ENCODE measurements around the gene HLA-DPA1.
"Not testable (repeated sequence)": the region's sequence is repeated elsewhere in the genome, so short reads cannot be mapped to it uniquely, and the experiment has no call there.

The HLA-DPA1 gene

GRCh38 chr6:33101121-33101737 lies 27.8 kb upstream of the HLA-DPA1 start:
- not testable (repeated sequence) for H3K4me3 ChIP-seq (ENCODE audit: low read length in 2 of 2); H2BK120ac ChIP-seq (ENCODE audit: low read depth, low read length); H2AK5ac ChIP-seq (ENCODE audit: low read depth, low read length); H2AFZ ChIP-seq (ENCODE audit: low read length); H2BK5ac ChIP-seq (ENCODE audit: low read length); H3K9me3 ChIP-seq (replicated peaks in 1 of 2; ENCODE audit: control insufficient read depth in 2 of 2, insufficient read depth in 1 of 2, low read depth in 1 of 2, low read length in 2 of 2); H3K4me1 ChIP-seq (ENCODE audit: control insufficient read depth in 2 of 2, insufficient read depth in 1 of 2, low read depth in 1 of 2, low read length in 2 of 2); H3K27ac ChIP-seq (replicated peaks; ENCODE audit: low read length); H4K8ac ChIP-seq (ENCODE audit: low read depth, low read length); H3K18ac ChIP-seq (ENCODE audit: low read length); H2BK15ac ChIP-seq (ENCODE audit: low read length); H3K27me3 ChIP-seq (ENCODE audit: control insufficient read depth in 3 of 3, insufficient read depth in 3 of 3, low read depth in 1 of 3, low read length in 3 of 3); H3K9ac ChIP-seq (ENCODE audit: low read depth, low read length, poor library complexity); H2BK12ac ChIP-seq (ENCODE audit: low read length); DNase-seq (ENCODE audit: low spot score); H4K91ac ChIP-seq (ENCODE audit: low read depth, low read length, poor library complexity); H3K4me2 ChIP-seq (ENCODE audit: insufficient read depth, low read length, poor library complexity, severe bottlenecking); H3K79me1 ChIP-seq (ENCODE audit: low read depth, low read length); H3K14ac ChIP-seq (ENCODE audit: low read length); H3K36me3 ChIP-seq (replicated peaks in 1 of 2; ENCODE audit: control insufficient read depth in 2 of 2, insufficient read depth in 2 of 2, low read length in 2 of 2); H3K23ac ChIP-seq (ENCODE audit: low read depth, low read length, poor library complexity); H3K4ac ChIP-seq (ENCODE audit: low read length)
- WGBS, 2 donors (ENCODE audit: extremely low coverage in 2 of 2, insufficient read length in 2 of 2, insufficient replicate concordance in 1 of 2): no CpG with 5 or more reads among the region's 5 CpGs

GRCh38 chr6:33095681-33096080 lies 22.2 kb upstream of the HLA-DPA1 start:
- no peak overlapping the region for H4K91ac ChIP-seq (ENCODE audit: low read depth, low read length, poor library complexity)
- H3K27ac ChIP-seq (replicated peaks; ENCODE audit: low read length): no peak overlapping the region
- peaks cover 0 to 14% (median 0%) of the 10 kb centered on the region in 3 experiments for H3K27me3 ChIP-seq (ENCODE audit: control insufficient read depth in 3 of 3, insufficient read depth in 3 of 3, low read depth in 1 of 3, low read length in 3 of 3)
- H3K79me1 ChIP-seq (ENCODE audit: low read depth, low read length): no peaks in the 10 kb centered on the region
- no peak overlapping the region for H3K9ac ChIP-seq (ENCODE audit: low read depth, low read length, poor library complexity)
- H3K36me3 ChIP-seq (replicated peaks in 1 of 2; ENCODE audit: control insufficient read depth in 2 of 2, insufficient read depth in 2 of 2, low read length in 2 of 2): no peaks in the 10 kb centered on the region
- H3K4me2 ChIP-seq (ENCODE audit: insufficient read depth, low read length, poor library complexity, severe bottlenecking): no peak overlapping the region
- no peak overlapping the region for H3K18ac ChIP-seq (ENCODE audit: low read length)
- H3K4me1 ChIP-seq (ENCODE audit: control insufficient read depth in 2 of 2, insufficient read depth in 1 of 2, low read depth in 1 of 2, low read length in 2 of 2): no peaks in the 10 kb centered on the region
- H3K4ac ChIP-seq (ENCODE audit: low read length): no peak overlapping the region
- no peak overlapping the region for H2BK12ac ChIP-seq (ENCODE audit: low read length)
- peaks cover 0 to under 1% of the 10 kb centered on the region in 2 donors for H3K9me3 ChIP-seq (replicated peaks in 1 of 2; ENCODE audit: control insufficient read depth in 2 of 2, insufficient read depth in 1 of 2, low read depth in 1 of 2, low read length in 2 of 2)
- H2BK15ac ChIP-seq (ENCODE audit: low read length): peak overlapping the region; percentile 51
- H3K23ac ChIP-seq (ENCODE audit: low read depth, low read length, poor library complexity): no peak overlapping the region
- no peak overlapping the region for H2AFZ ChIP-seq (ENCODE audit: low read length)
- no peak overlapping the region for H3K4me3 ChIP-seq (ENCODE audit: low read length in 2 of 2)
- H2AK5ac ChIP-seq (ENCODE audit: low read depth, low read length): no peak overlapping the region
- H2BK120ac ChIP-seq (ENCODE audit: low read depth, low read length): no peak overlapping the region
- WGBS, 2 donors (ENCODE audit: extremely low coverage in 2 of 2, insufficient read length in 2 of 2, insufficient replicate concordance in 1 of 2): no CpG with 5 or more reads among the region's 1 CpG
- peak overlapping the region; percentile 49 for H3K14ac ChIP-seq (ENCODE audit: low read length)
- DNase-seq (ENCODE audit: low spot score): no peak
- no peak overlapping the region for H2BK5ac ChIP-seq (ENCODE audit: low read length)
- no peak overlapping the region for H4K8ac ChIP-seq (ENCODE audit: low read depth, low read length)

GRCh38 chr6:33093855-33094254 lies 20.4 kb upstream of the HLA-DPA1 start:
- WGBS, 2 donors (ENCODE audit: extremely low coverage in 2 of 2, insufficient read length in 2 of 2, insufficient replicate concordance in 1 of 2): no CpG with 5 or more reads among the region's 3 CpGs
- Histone ChIP-seq H3K4ac (ENCODE audit: low read length) (no peak overlapping the region), H3K27me3 (ENCODE audit: control insufficient read depth in 3 of 3, insufficient read depth in 3 of 3, low read depth in 1 of 3, low read length in 3 of 3) (peaks cover 0 to 18% (median 0%) of the 10 kb centered on the region in 3 experiments), H2AK5ac (ENCODE audit: low read depth, low read length) (no peak overlapping the region), H2AFZ (ENCODE audit: low read length) (no peak overlapping the region), H3K4me1 (ENCODE audit: control insufficient read depth in 2 of 2, insufficient read depth in 1 of 2, low read depth in 1 of 2, low read length in 2 of 2) (peaks cover 0 to 2% of the 10 kb centered on the region in 2 donors), H2BK120ac (ENCODE audit: low read depth, low read length) (no peak overlapping the region), H2BK15ac (ENCODE audit: low read length) (no peak overlapping the region), H2BK5ac (ENCODE audit: low read length) (no peak overlapping the region), H3K36me3 (replicated peaks in 1 of 2; ENCODE audit: control insufficient read depth in 2 of 2, insufficient read depth in 2 of 2, low read length in 2 of 2) (no peaks in the 10 kb centered on the region), H2BK12ac (ENCODE audit: low read length) (no peak overlapping the region), H3K79me1 (ENCODE audit: low read depth, low read length) (no peaks in the 10 kb centered on the region), H3K4me3 (ENCODE audit: low read length in 2 of 2) (no peak overlapping the region), H3K9me3 (replicated peaks in 1 of 2; ENCODE audit: control insufficient read depth in 2 of 2, insufficient read depth in 1 of 2, low read depth in 1 of 2, low read length in 2 of 2) (no peaks in the 10 kb centered on the region), H3K23ac (ENCODE audit: low read depth, low read length, poor library complexity) (no peak overlapping the region), H3K9ac (ENCODE audit: low read depth, low read length, poor library complexity) (no peak overlapping the region), H3K4me2 (ENCODE audit: insufficient read depth, low read length, poor library complexity, severe bottlenecking) (no peak overlapping the region), H3K14ac (ENCODE audit: low read length) (no peak overlapping the region), H3K18ac (ENCODE audit: low read length) (no peak overlapping the region), H4K91ac (ENCODE audit: low read depth, low read length, poor library complexity) (no peak overlapping the region), H4K8ac (ENCODE audit: low read depth, low read length) (no peak overlapping the region), H3K27ac (replicated peaks; ENCODE audit: low read length) (no peak overlapping the region)
- no peak for DNase-seq (ENCODE audit: low spot score)

- Histone ChIP-seq H3K18ac (ENCODE audit: low read length) (no peak overlapping the region), H2AFZ (ENCODE audit: low read length) (no peak overlapping the region), H2BK12ac (ENCODE audit: low read length) (no peak overlapping the region), H2BK15ac (ENCODE audit: low read length) (no peak overlapping the region), H3K79me1 (ENCODE audit: low read depth, low read length) (no peaks in the 10 kb centered on the region), H3K9ac (ENCODE audit: low read depth, low read length, poor library complexity) (no peak overlapping the region), H2AK5ac (ENCODE audit: low read depth, low read length) (no peak overlapping the region), H3K9me3 (replicated peaks in 1 of 2; ENCODE audit: control insufficient read depth in 2 of 2, insufficient read depth in 1 of 2, low read depth in 1 of 2, low read length in 2 of 2) (no peaks in the 10 kb centered on the region), H3K36me3 (replicated peaks in 1 of 2; ENCODE audit: control insufficient read depth in 2 of 2, insufficient read depth in 2 of 2, low read length in 2 of 2) (peaks cover 1 to 3% of the 10 kb centered on the region in 2 donors), H4K91ac (ENCODE audit: low read depth, low read length, poor library complexity) (no peak overlapping the region), H2BK120ac (ENCODE audit: low read depth, low read length) (no peak overlapping the region), H3K14ac (ENCODE audit: low read length) (no peak overlapping the region), H3K4me2 (ENCODE audit: insufficient read depth, low read length, poor library complexity, severe bottlenecking) (no peak overlapping the region), H3K4me3 (ENCODE audit: low read length in 2 of 2) (no peak overlapping the region), H2BK5ac (ENCODE audit: low read length) (no peak overlapping the region), H3K27ac (replicated peaks; ENCODE audit: low read length) (no peak overlapping the region), H3K23ac (ENCODE audit: low read depth, low read length, poor library complexity) (no peak overlapping the region), H4K8ac (ENCODE audit: low read depth, low read length) (no peak overlapping the region), H3K4me1 (ENCODE audit: control insufficient read depth in 2 of 2, insufficient read depth in 1 of 2, low read depth in 1 of 2, low read length in 2 of 2) (peaks cover 0 to 2% of the 10 kb centered on the region in 2 donors), H3K27me3 (ENCODE audit: control insufficient read depth in 3 of 3, insufficient read depth in 3 of 3, low read depth in 1 of 3, low read length in 3 of 3) (peaks cover 0 to 18% (median 0%) of the 10 kb centered on the region in 3 experiments), H3K4ac (ENCODE audit: low read length) (no peak overlapping the region)
- no CpG with 5 or more reads among the region's 3 CpGs for WGBS, 2 donors (ENCODE audit: extremely low coverage in 2 of 2, insufficient read length in 2 of 2, insufficient replicate concordance in 1 of 2)
- no peak for DNase-seq (ENCODE audit: low spot score)
Measured at GRCh38 chr6:33092385-33092784, 18.9 kb upstream of the HLA-DPA1 start.
